Bronchial epithelial cell (primary cell): ENCODE data around the gene OTUD7B. TPM values are rescaled to one million over a fixed set of nuclear protein-coding genes. Genes with fewer than 3 reads are reported as not detected.
A peak's percentile ranks its signal among the peaks of the same experiment; 100 is the strongest.

Experiments used
- DNase-seq: peaks from one replicate; pipeline ENCODE4 v3.0.0-alpha.2; 2010; ENCODE audit warnings: low read depth
- FAIRE-seq: peaks from 2 replicates; lab custom pipeline; 2011; peaks lifted over from hg19 to GRCh38; lab: Jason Lieb, UNC
- H3K27me3 ChIP-seq: 2 replicates; pipeline ENCODE4 v1.5.1; 2011; ENCODE audit warnings: low read length; ENCODE audit not compliant: control insufficient read depth, insufficient read depth
- H3K36me3 ChIP-seq: 2 replicates; pipeline ENCODE4 v1.5.1; 2011; ENCODE audit warnings: low read length; ENCODE audit not compliant: control insufficient read depth, insufficient read depth
- H3K4me3 ChIP-seq: 2 replicates; pipeline ENCODE4 v1.5.1; 2011; ENCODE audit warnings: mild to moderate bottlenecking, low read depth, low read length, control low read depth
- CTCF ChIP-seq: IDR thresholded peaks from 2 replicates; pipeline ENCODE4 v1.5.1; 2011; ENCODE audit warnings: mild to moderate bottlenecking, moderate library complexity, low read length, control low read depth, inconsistent platforms; ENCODE audit not compliant: insufficient read depth, severe bottlenecking
- total RNA-seq: library from RNA; depleted of rRNA; stranded (reverse); fragments of >200 nt; gene quantifications from 2 replicates; pipeline ENCODE4 v1.2.1, GENCODE V29; 2014

Gene OTUD7B
- total RNA-seq, 1 donor from 2014 or later: 15.3 TPM

DNA sequence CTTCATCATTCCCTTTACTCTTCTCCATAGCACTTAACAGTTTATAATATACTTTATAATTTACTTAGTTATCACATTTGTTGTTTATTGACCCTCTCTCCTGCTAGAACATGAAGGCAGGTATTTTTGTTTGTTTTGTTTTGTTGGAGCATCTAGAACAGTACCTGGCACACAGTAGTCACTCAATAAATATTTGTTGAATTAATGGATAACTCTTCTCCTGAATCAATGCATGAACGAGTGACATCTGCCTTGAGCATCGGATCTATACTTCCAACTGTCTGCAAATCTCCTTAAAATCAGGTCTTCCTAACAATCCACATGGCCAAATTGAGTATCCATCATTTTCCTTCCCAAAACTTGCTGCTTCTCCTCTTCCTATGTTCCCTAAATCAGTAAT, 38.0 kb downstream of the OTUD7B start:
- DNase-seq (no peak), FAIRE-seq (no peak)
- Histone ChIP-seq H3K4me3 (no peak overlapping the region), H3K27me3 (no peaks in the 10 kb centered on the region), H3K36me3 (peaks cover 15% of the 10 kb centered on the region)
- TF ChIP-seq CTCF: no peak

DNA sequence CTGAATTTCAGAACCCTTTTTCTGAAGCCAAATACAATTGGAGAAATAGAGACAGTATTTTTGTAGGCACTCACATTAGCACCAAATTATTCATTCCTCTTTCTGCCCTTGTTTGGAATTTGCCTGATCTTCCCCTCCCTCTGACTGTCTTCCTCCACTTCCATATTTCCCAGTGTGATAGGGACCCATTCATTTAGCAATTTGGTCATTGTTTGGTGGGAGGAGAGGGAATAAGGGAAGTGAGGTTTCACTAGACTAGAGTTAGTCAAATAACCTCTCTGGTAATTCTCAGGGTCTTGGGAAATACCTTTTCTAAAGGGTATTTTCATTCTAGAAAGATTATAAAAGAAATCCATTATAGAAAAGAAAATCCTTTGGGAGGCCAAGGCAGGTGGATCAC, 42.9 kb downstream of the OTUD7B start:
- H3K27me3 ChIP-seq: no peaks in the 10 kb centered on the region
- no peak for TF ChIP-seq CTCF
- H3K36me3 ChIP-seq: peaks cover 17% of the 10 kb centered on the region
- FAIRE-seq (no peak), DNase-seq (no peak)
- H3K4me3 ChIP-seq: no peak overlapping the region

DNA sequence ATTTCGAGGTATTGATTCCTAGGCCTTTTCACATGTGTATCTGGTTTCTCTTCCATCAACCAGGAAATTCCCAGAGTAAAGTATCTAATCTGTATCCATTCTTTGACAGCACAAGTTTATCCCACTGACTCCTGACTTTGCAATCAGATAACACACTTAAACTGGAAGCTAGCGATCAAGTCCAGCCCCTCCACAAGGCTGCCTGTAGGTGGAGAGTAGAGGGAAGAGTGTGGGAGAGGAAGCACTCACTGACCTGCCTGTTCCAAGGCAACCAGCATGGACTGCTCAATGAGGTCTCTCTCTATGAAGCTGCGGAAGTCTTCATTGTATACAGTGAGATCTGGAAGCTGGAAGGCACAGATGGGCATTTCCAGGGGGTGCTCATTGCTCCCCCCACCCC, 43.5 kb downstream of the OTUD7B start:
- Histone ChIP-seq H3K27me3 (no peaks in the 10 kb centered on the region), H3K36me3 (peaks cover 17% of the 10 kb centered on the region), H3K4me3 (no peak overlapping the region)
- no peak for TF ChIP-seq CTCF
- DNase-seq: no peak
- FAIRE-seq: no peak

DNA sequence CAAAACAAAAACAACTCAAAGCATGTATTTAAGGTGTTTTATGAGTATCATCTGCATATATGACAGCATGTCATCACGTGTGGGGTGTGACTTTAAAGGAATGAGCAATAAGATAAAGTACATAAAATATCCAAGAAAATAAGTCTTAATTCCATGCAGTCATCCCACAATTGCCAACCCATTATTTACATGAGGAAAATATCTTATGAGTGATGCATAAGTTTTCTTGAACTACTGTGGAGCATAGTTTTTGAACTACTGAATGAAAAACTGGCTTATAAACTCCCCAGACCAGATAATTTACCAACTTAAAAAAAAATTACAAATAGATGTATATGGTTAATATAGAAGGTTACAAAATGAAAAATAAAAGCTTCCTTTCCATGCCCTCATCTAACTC, 44.1 kb downstream of the OTUD7B start:
- peaks cover 17% of the 10 kb centered on the region for H3K36me3 ChIP-seq
- no peak overlapping the region for H3K4me3 ChIP-seq
- no peaks in the 10 kb centered on the region for H3K27me3 ChIP-seq
- FAIRE-seq (no peak), DNase-seq (no peak)
- no peak for TF ChIP-seq CTCF

DNA sequence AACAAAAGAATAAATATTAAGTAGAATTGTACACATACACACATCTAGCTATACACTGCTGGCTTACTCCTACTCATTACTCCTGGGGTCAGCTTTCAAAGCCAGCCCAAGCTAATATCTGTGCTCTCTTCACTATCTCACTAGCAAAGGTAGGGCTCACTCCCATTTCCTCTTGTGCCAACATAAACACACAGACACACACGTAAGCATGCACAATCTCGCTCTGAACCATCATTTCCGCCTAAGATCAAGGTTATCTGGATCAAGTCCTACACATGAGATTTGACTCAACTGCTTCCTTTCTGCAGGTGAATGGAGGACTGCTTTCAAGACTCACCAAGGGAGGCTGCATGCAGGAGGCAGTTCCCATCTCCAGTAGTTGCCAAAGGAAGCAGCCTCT, 45.1 kb downstream of the OTUD7B start:
- Histone ChIP-seq H3K36me3 (peaks cover 15% of the 10 kb centered on the region), H3K4me3 (no peak overlapping the region), H3K27me3 (no peaks in the 10 kb centered on the region)
- FAIRE-seq (no peak), DNase-seq (peak; percentile 70)
- TF ChIP-seq CTCF: no peak

DNA sequence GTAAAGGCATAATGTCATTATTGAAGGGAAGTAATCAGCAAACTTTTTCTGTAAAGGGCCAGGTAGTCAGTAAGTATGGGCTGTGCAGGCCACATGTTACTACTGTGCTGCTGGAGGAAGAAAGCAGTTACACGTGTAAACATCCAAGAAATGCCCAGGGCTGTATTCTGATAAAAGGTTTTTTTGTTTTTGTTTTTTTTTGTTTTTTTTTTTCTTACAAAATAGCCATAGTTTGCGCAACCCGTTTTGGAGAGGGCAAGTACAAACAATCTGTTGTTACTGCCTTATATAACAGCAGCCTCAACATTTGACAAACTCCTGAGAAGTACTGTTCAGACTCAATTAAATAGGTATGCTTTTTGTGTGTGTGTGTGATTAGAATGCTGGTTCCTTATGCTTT, 47.2 kb downstream of the OTUD7B start:
- DNase-seq (peak; percentile 17), FAIRE-seq (no peak)
- peaks cover 19% of the 10 kb centered on the region for H3K36me3 ChIP-seq
- no peak overlapping the region for H3K4me3 ChIP-seq
- TF ChIP-seq CTCF: no peak
- H3K27me3 ChIP-seq: no peaks in the 10 kb centered on the region
